ENCODE results near the gene GOSR1.

GOSR1 gene

GRCh38 chr17:30576326-30576861, 99.2 kb downstream of the GOSR1 start:
- no peak for DNase-seq (ENCODE audit: low spot score)
